CD4-positive, alpha-beta T cell (primary cell): ENCODE results near the gene D2HGDH. TPM values are rescaled to one million over a fixed set of nuclear protein-coding genes. Genes with fewer than 3 reads are reported as not detected.

Experiments used
- ATAC-seq: fragments of 200-7000 bp; cut with Tn5 transposase; one replicate; pipeline ENCODE4 v1.10.0; 2022; ENCODE audit warnings: mild to moderate bottlenecking; ENCODE audit not compliant: poor library complexity
- CTCF ChIA-PET: fragments of 350-600 bp; sonication (Branson Sonifier 250); formaldehyde crosslinking; loops from one replicate; lab custom pipeline; 2021; ENCODE audit warnings: antibody characterized with exemption, inconsistent platforms; lab: Charles Lee
- POLR2A ChIA-PET: fragments of 350-600 bp; sonication (Branson Sonifier 250); formaldehyde crosslinking; loops from one replicate; lab custom pipeline; 2021; ENCODE audit warnings: antibody characterized with exemption, inconsistent platforms; lab: Charles Lee
- DNase-seq, 14 experiments: peaks; one replicate each; pipeline ENCODE4 v3.0.0-alpha.2; 2013 to 2020; ENCODE audit warnings: mixed read lengths in 2 of 14
- H3K27ac ChIP-seq, 2 donors: one replicate each; pipeline versions ENCODE4 v1.5.1 to v1.7.0; 2013; ENCODE audit warnings: low read length in 2 of 2, low read depth in 1 of 2, mild to moderate bottlenecking in 1 of 2
- H3K27me3 ChIP-seq, 2 experiments: 1 replicate in 1 of 2; 2 replicates in 1 of 2; pipeline versions ENCODE4 v1.6.1 to v1.7.0; 2013; ENCODE audit warnings: low read length in 2 of 2, control low read depth in 1 of 2, mild to moderate bottlenecking in 1 of 2, moderate library complexity in 1 of 2; ENCODE audit not compliant: insufficient read depth in 2 of 2, control insufficient read depth in 1 of 2
- H3K36me3 ChIP-seq: one replicate; pipeline ENCODE4 v1.6.1; 2013; ENCODE audit warnings: low read length, control low read depth; ENCODE audit not compliant: insufficient read depth
- H3K4me1 ChIP-seq: one replicate; pipeline ENCODE4 v1.6.1; 2013; ENCODE audit warnings: low read length, control low read depth; ENCODE audit not compliant: insufficient read depth
- H3K4me3 ChIP-seq: one replicate; pipeline ENCODE4 v1.5.1; 2013; ENCODE audit warnings: mild to moderate bottlenecking, low read length, moderate library complexity
- H3K9me3 ChIP-seq, 2 experiments: 1 replicate in 1 of 2; 2 replicates in 1 of 2; pipeline versions ENCODE4 v1.6.1 to v1.7.0; 2013; ENCODE audit warnings: low read length in 2 of 2, mild to moderate bottlenecking in 2 of 2, control low read depth in 1 of 2, moderate library complexity in 1 of 2; ENCODE audit not compliant: control insufficient read depth in 1 of 2, insufficient read depth in 1 of 2
- H3K27ac Mint-ChIP-seq: one replicate; pipeline ENCODE4 v1.8.0; 2020; ENCODE audit warnings: mixed read lengths
- H3K27me3 Mint-ChIP-seq: one replicate; pipeline ENCODE4 v1.8.0; 2021; ENCODE audit warnings: mixed read lengths
- H3K36me3 Mint-ChIP-seq: one replicate; pipeline ENCODE4 v1.8.0; 2021; ENCODE audit warnings: low read depth, mixed read lengths
- H3K4me1 Mint-ChIP-seq: one replicate; pipeline ENCODE4 v1.8.0; 2021; ENCODE audit warnings: low read depth, mixed read lengths
- H3K4me3 Mint-ChIP-seq: one replicate; pipeline ENCODE4 v1.8.0; 2020; ENCODE audit warnings: mild to moderate bottlenecking, mixed read lengths
- H3K9me3 Mint-ChIP-seq: one replicate; pipeline ENCODE4 v1.8.0; 2020; ENCODE audit warnings: mixed read lengths
- intact Hi-C, 2 experiments: fragments of 100-400 bp; cut with DNase I in 1 of 2; cut with micrococcal nuclease in 1 of 2; formaldehyde crosslinking; loops; one replicate each; pipeline versions ENCODE4 v1.15.1 to v1.9.0; 2023 to 2025; cut with DNase I, micrococcal nuclease
- total RNA-seq, 174 experiments: library from RNA in 2 of 174; stranded (reverse) in 2 of 174; gene quantifications; one replicate each; pipeline ENCODE4 v1.2.3 and lab custom pipeline; 2021 to 2026
- TF ChIP-seq, protein P1 (sequence below): fragments of 200-600 bp; IDR thresholded peaks from one replicate; pipeline ENCODE4 v1.8.0; 2022; ENCODE audit warnings: antibody characterized with exemption, mild to moderate bottlenecking

D2HGDH gene
- total RNA-seq, 2 experiments from 2014 or later: 27.6 to 30.6 TPM

DNA sequence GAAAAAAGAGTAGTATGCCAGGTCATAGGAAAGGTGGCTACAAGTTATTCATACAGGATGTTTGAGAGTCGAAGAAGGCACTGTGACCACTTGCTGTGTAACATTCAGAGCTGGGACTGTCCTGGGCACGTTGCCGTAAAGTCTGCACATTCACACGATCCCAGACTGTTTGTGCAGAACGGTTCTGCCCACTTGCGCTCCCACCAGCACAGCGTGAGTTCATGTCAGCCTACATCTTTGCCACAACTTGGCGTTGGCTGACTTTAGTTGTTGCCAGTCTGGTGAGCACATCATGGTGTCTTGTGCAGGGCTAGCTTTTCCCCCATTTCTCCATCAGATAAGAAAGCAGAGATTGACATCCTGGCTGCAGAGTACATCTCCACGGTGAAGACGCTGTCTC is 25.6 kb upstream of the D2HGDH start:
- Mint-ChIP-seq H3K4me3 (no peak overlapping the region), H3K36me3 (peaks cover 78% of the 10 kb centered on the region), H3K4me1 (peaks cover 2% of the 10 kb centered on the region), H3K27me3 (no peaks in the 10 kb centered on the region), H3K27ac (no peak overlapping the region), H3K9me3 (no peaks in the 10 kb centered on the region)
- TF ChIP-seq, protein P1, sequence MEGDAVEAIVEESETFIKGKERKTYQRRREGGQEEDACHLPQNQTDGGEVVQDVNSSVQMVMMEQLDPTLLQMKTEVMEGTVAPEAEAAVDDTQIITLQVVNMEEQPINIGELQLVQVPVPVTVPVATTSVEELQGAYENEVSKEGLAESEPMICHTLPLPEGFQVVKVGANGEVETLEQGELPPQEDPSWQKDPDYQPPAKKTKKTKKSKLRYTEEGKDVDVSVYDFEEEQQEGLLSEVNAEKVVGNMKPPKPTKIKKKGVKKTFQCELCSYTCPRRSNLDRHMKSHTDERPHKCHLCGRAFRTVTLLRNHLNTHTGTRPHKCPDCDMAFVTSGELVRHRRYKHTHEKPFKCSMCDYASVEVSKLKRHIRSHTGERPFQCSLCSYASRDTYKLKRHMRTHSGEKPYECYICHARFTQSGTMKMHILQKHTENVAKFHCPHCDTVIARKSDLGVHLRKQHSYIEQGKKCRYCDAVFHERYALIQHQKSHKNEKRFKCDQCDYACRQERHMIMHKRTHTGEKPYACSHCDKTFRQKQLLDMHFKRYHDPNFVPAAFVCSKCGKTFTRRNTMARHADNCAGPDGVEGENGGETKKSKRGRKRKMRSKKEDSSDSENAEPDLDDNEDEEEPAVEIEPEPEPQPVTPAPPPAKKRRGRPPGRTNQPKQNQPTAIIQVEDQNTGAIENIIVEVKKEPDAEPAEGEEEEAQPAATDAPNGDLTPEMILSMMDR: no peak
- Histone ChIP-seq H3K27ac (no peak overlapping the region), H3K4me3 (no peak overlapping the region), H3K36me3 (peaks cover 76% of the 10 kb centered on the region), H3K27me3 (no peaks in the 10 kb centered on the region), H3K9me3 (peaks cover 0 to 5% of the 10 kb centered on the region in 2 experiments), H3K4me1 (peaks cover under 1% of the 10 kb centered on the region)
- POLR2A ChIA-PET: no interaction called here
- no peak for ATAC-seq
- no peak for DNase-seq
- CTCF ChIA-PET: no interaction called here
- intact Hi-C loops: loop anchor here (10.0 kb wide), 2 partner anchors 176 to 874 kb away; no protein-coding TSS in a partner anchor

DNA sequence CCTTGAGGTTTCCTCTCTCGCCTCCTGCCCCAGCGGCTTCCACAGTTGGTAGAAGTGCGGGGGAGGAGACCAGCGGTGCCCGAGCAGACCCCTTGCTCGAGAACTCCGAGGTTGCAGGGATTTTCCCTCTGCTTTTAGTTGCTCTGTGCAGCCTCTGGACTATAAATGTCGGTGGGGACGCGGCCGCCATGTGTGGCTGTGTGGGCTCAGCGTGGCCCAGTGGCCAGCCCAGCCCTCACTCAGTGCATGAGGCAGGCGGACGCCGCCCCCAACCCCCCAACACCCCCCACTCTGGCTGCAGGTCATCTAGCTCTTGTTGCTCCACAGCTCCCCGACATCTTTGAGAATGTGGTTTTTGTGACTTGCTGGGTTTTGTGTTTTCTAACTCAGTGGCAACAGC is 15.3 kb upstream of the D2HGDH start:
- no peak overlapping the region for H3K4me3 Mint-ChIP-seq
- peaks cover 75% of the 10 kb centered on the region for H3K36me3 Mint-ChIP-seq
- CTCF ChIA-PET: no interaction called here
- TF ChIP-seq, protein P1: no peak
- Histone ChIP-seq H3K9me3 (peaks cover 0 to 20% of the 10 kb centered on the region in 2 experiments), H3K27ac (no peak overlapping the region), H3K4me3 (no peak overlapping the region), H3K27me3 (no peaks in the 10 kb centered on the region), H3K36me3 (peaks cover 62% of the 10 kb centered on the region), H3K4me1 (no peaks in the 10 kb centered on the region)
- H3K4me1 Mint-ChIP-seq: no peaks in the 10 kb centered on the region
- H3K9me3 Mint-ChIP-seq: no peaks in the 10 kb centered on the region
- intact Hi-C loops: no loop called here
- H3K27me3 Mint-ChIP-seq: no peaks in the 10 kb centered on the region
- H3K27ac Mint-ChIP-seq: no peak overlapping the region
- POLR2A ChIA-PET: no interaction called here
- ATAC-seq: no peak
- no peak for DNase-seq

DNA sequence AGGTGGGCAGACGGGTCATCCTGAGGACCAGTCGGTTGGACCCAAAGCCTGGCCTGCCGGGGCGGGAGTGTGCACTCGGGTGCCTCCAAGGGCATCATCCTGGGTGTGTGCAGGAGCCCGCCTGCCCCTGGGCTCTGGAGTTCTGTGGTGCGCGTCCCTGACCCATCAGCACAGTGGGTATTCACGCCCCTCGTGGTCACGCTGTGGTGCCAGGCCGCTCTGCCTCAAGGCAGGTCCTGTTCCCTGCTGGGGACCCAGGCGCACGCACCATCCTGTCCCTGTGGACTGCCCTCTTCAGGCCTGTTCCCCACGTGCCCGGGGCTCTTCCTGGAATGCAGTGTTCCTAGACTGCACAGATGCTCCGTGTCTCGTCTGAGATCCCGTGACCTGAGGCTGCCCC is 14.3 kb upstream of the D2HGDH start:
- H3K9me3 Mint-ChIP-seq: no peaks in the 10 kb centered on the region
- no peak overlapping the region for H3K4me3 Mint-ChIP-seq
- Histone ChIP-seq H3K27me3 (no peaks in the 10 kb centered on the region), H3K27ac (no peak overlapping the region), H3K9me3 (peaks cover 0 to 20% of the 10 kb centered on the region in 2 experiments), H3K36me3 (peaks cover 60% of the 10 kb centered on the region), H3K4me1 (no peaks in the 10 kb centered on the region), H3K4me3 (no peak overlapping the region)
- H3K4me1 Mint-ChIP-seq: no peaks in the 10 kb centered on the region
- H3K36me3 Mint-ChIP-seq: peaks cover 69% of the 10 kb centered on the region
- ATAC-seq (no peak), DNase-seq (no peak)
- POLR2A ChIA-PET: interaction anchor here (1.2 kb wide), 1 partner anchor 18 kb away, joined by 3 read pairs; the partner anchor contains the start of gene ING5
- CTCF ChIA-PET: no interaction called here
- no peak overlapping the region for H3K27ac Mint-ChIP-seq
- intact Hi-C loops: no loop called here
- TF ChIP-seq, protein P1: no peak
- H3K27me3 Mint-ChIP-seq: no peaks in the 10 kb centered on the region
